HL-60 (cell line): ENCODE measurements around the gene RPS15A.

Experiments used
- DNase-seq, 2 experiments: peaks; one replicate each; pipeline ENCODE4 v3.0.0-alpha.2; 2010 to 2020; ENCODE audit warnings: low read depth in 1 of 2, low spot score in 1 of 2
- H3K27ac ChIP-seq: fragments of 250-450 bp; sonication (Bioruptor Pico); replicated peaks from 2 replicates; pipeline ENCODE4 v1.5.1; 2020; ENCODE audit warnings: mild to moderate bottlenecking, moderate library complexity
- H3K27me3 ChIP-seq: fragments of 250-450 bp; sonication (Bioruptor Pico); 2 replicates; pipeline ENCODE4 v1.5.1; 2021; ENCODE audit warnings: mild to moderate bottlenecking, moderate library complexity; ENCODE audit not compliant: insufficient read depth, poor library complexity, severe bottlenecking
- H3K4me3 ChIP-seq: replicated peaks from 2 replicates; pipeline ENCODE4 v1.5.1; 2011; ENCODE audit warnings: mild to moderate bottlenecking, control low read depth, low read length; ENCODE audit not compliant: insufficient read depth
- CTCF ChIP-seq: IDR thresholded peaks from one replicate; pipeline ENCODE4 v1.5.1; 2011; ENCODE audit warnings: low read length, control low read depth, inconsistent platforms; ENCODE audit not compliant: insufficient read depth
- GABPA ChIP-seq: IDR thresholded peaks from 2 replicates; pipeline ENCODE4 v1.6.1; 2012; ENCODE audit warnings: low read depth
- POLR2AphosphoS5 ChIP-seq: IDR thresholded peaks from 2 replicates; pipeline ENCODE4 v1.6.1; 2012; ENCODE audit warnings: low read depth
- REST ChIP-seq: IDR thresholded peaks from 2 replicates; pipeline ENCODE4 v1.6.1; 2012; ENCODE audit warnings: low read depth; ENCODE audit not compliant: insufficient replicate concordance
- SPI1 ChIP-seq: IDR thresholded peaks from 2 replicates; pipeline ENCODE4 v1.6.1; 2012; ENCODE audit warnings: low read depth, mild to moderate bottlenecking, borderline replicate concordance

The RPS15A gene

DNA sequence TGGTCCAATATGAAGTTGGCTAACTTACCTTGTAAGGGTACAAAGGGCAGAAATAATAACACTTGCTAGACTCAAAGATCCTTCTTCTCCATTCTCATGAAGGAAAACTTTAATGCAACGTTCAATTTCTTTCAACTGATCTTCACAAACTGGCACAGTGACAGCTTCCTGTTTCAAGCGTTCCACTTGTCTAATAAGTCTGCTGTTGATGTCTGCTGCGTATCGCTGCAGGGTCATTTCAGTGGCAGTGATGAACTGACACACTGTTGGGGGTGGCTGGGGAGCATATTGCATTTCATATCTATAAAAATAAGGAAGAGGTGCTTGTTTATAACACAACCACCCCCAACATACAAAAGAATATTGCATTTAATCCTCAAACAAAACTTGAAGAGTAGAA, 44.7 kb upstream of the RPS15A start:
- H3K27me3 ChIP-seq = no peaks in the 10 kb centered on the region
- no peak overlapping the region for H3K4me3 ChIP-seq
- 0 out of 2 replicates have a peak overlapping the region, but pooled peaks have one; percentile 7 for H3K27ac ChIP-seq
- DNase-seq = peak in 1 of 2 experiments; percentile 15
- TF ChIP-seq POLR2AphosphoS5 = no peak
- no peak for TF ChIP-seq GABPA
- no peak for TF ChIP-seq SPI1
- TF ChIP-seq CTCF = no peak
- no peak for TF ChIP-seq REST

GRCh38 chr16:18833707-18834505, 43.8 kb upstream of the RPS15A start:
- TF ChIP-seq POLR2AphosphoS5 (no peak), SPI1 (peak; percentile 72), REST (no peak), CTCF (no peak), GABPA (no peak)
- no peak overlapping the region for H3K27ac ChIP-seq
- no peaks in the 10 kb centered on the region for H3K27me3 ChIP-seq
- no peak for DNase-seq
- H3K4me3 ChIP-seq = no peak overlapping the region

DNA sequence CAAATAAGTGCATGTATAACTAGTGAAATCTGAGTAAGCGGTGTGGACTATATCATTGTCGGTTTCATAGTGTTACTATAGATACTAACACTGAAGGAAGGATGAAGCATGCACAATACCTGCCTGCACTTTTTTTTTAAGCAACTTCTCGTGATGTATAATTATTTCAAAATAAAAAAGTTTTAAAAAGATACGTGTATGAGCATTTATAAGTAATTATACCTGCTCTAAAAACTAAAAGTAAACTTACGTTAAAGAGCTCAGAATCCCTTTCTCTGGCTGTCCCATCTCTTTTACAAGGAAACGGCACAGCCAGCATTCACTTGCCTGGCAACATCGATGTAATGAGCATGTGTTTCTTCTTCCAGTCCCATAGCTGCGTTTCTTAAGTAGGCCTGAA, 42.5 kb upstream of the RPS15A start:
- TF ChIP-seq REST (no peak), POLR2AphosphoS5 (no peak), GABPA (no peak), SPI1 (no peak), CTCF (no peak)
- no peak for DNase-seq
- Histone ChIP-seq H3K27me3 (no peaks in the 10 kb centered on the region), H3K27ac (no peak overlapping the region), H3K4me3 (no peak overlapping the region)
